Psoas muscle (tissue), 8 donors: ENCODE data around the gene SPECC1L. TPM values are rescaled to one million over a fixed set of nuclear protein-coding genes. Genes with fewer than 3 reads are reported as not detected.

ENCODE experiments used
- ATAC-seq, 4 donors: fragments of 200-7000 bp; cut with Tn5 transposase; one replicate each; pipeline ENCODE4 v1.9.1; 2020; ENCODE audit warnings: moderate library complexity in 3 of 4, mild to moderate bottlenecking in 2 of 4
- DNase-seq, 2 donors: peaks; one replicate each; pipeline ENCODE4 v3.0.0-alpha.2; 2020
- H3K27ac ChIP-seq: fragments of 200-600 bp; one replicate; pipeline ENCODE4 v1.8.0; 2022
- H3K27me3 ChIP-seq, 3 donors: fragments of 200-600 bp in 1 of 3; one replicate each; pipeline versions ENCODE4 v1.6.1 to v1.8.0; 2013 to 2022; ENCODE audit warnings: low read length in 2 of 3, mild to moderate bottlenecking in 2 of 3, moderate library complexity in 1 of 3; ENCODE audit not compliant: insufficient read depth in 3 of 3
- H3K36me3 ChIP-seq, 2 donors: fragments of 200-600 bp in 1 of 2; one replicate each; pipeline versions ENCODE4 v1.6.1 to v1.8.0; 2013 to 2022; ENCODE audit warnings: low read depth in 1 of 2, mild to moderate bottlenecking in 1 of 2, moderate library complexity in 1 of 2; ENCODE audit not compliant: insufficient read depth in 1 of 2
- H3K4me1 ChIP-seq: fragments of 200-600 bp; one replicate; pipeline ENCODE4 v1.8.0; 2022
- H3K4me3 ChIP-seq: fragments of 200-600 bp; one replicate; pipeline ENCODE4 v1.8.0; 2022; ENCODE audit warnings: mild to moderate bottlenecking
- H3K9me3 ChIP-seq: fragments of 200-600 bp; one replicate; pipeline ENCODE4 v1.8.0; 2022
- WGBS, 3 donors: extraction: QIAGEN DNeasy Blood & Tissue Kit; methylation state at CpG; one replicate each; pipeline versions ENCODE4 v1.1.6 to v1.1.7; 2013; 5-methylcytosine and 5-hydroxymethylcytosine counted together
- intact Hi-C, 2 donors: fragments of 100-400 bp; cut with DNase I; formaldehyde crosslinking; loops; one replicate each; pipeline versions ENCODE4 v1.11.0 to v1.14.2; 2022
- polyA plus RNA-seq, 3 donors: library from polyadenylated mRNA; stranded (reverse); fragments of 200-250 nt; gene quantifications; one replicate each; pipeline ENCODE4 v1.2.3, GENCODE V29; 2013
- total RNA-seq, 4 donors: library from RNA; stranded (reverse); fragmentation: NEBNext Ultra II Directional in 2 of 4; extraction: Animal tissue kit (Norgen Biotek cat#: 25700) in 2 of 4; gene quantifications; one replicate each; pipeline versions ENCODE4 v1.2.1 to v1.2.4, GENCODE V29; 2021 to 2023
- TF ChIP-seq, protein P1 (sequence below): fragments of 200-600 bp; IDR thresholded peaks from one replicate; pipeline ENCODE4 v1.8.0; 2022; ENCODE audit warnings: antibody characterized with exemption
- donor health status: healthy with polysubstance abuse.
- donor health status: DM: no; HTN: no; CAD: no; lungs with moderate emphysema.
- donor health status: Bipolar disorder and iron deficiency.
- donor health status: healthy.
- donor health status: DM: yes; HTN: yes; CAD: no.
- donor health status: DM: no; HTN: no; CAD: no.
- donor health status: DM: no; HTN: no; CAD: no.
- donor health status: DM: yes; HTN: yes; CAD: no.

Gene SPECC1L
- total and polyA plus RNA-seq, 7 donors: 6.8 to 29.9 (median 23.6) TPM

DNA sequence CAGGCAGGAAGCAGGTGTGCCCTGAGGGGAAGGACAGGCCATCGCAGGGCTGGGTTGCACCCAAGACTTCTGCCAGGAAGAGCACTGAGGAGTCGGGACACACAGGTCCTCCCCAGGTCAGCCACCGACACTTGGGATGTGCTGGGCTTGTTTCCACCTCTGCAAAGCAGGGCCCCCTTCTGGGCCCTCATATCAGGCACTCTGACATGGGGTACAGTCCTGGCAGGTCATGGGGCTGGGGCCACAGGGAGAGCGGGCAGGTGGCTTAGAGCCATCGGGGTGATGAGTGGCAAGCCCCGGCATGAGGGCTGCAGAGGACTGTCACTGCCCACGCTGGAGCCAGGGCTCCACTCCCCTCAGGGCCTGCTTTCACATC, 148.8 kb downstream of the SPECC1L start:
- Histone ChIP-seq H3K4me1 (peaks cover 16% of the 10 kb centered on the region), H3K9me3 (no peaks in the 10 kb centered on the region), H3K4me3 (no peak overlapping the region), H3K27me3 (peaks cover 0 to 5% (median 2%) of the 10 kb centered on the region in 3 donors), H3K27ac (no peak overlapping the region), H3K36me3 (peaks cover 0 to 31% of the 10 kb centered on the region in 2 donors)
- intact Hi-C loops: no loop called here
- TF ChIP-seq, protein P1, sequence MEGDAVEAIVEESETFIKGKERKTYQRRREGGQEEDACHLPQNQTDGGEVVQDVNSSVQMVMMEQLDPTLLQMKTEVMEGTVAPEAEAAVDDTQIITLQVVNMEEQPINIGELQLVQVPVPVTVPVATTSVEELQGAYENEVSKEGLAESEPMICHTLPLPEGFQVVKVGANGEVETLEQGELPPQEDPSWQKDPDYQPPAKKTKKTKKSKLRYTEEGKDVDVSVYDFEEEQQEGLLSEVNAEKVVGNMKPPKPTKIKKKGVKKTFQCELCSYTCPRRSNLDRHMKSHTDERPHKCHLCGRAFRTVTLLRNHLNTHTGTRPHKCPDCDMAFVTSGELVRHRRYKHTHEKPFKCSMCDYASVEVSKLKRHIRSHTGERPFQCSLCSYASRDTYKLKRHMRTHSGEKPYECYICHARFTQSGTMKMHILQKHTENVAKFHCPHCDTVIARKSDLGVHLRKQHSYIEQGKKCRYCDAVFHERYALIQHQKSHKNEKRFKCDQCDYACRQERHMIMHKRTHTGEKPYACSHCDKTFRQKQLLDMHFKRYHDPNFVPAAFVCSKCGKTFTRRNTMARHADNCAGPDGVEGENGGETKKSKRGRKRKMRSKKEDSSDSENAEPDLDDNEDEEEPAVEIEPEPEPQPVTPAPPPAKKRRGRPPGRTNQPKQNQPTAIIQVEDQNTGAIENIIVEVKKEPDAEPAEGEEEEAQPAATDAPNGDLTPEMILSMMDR: no peak
- WGBS, 3 donors: 44 to 56% (median 47%) methylated on average over 7 of the region's 7 CpGs
- ATAC-seq: no peak
- peak in 1 of 2 donors; percentile 48 for DNase-seq

- Histone ChIP-seq H3K27ac (no peak overlapping the region), H3K36me3 (peaks cover 0 to 23% of the 10 kb centered on the region in 2 donors), H3K4me3 (no peak overlapping the region), H3K4me1 (peaks cover 16% of the 10 kb centered on the region), H3K27me3 (peaks cover 0 to 10% (median 4%) of the 10 kb centered on the region in 3 donors), H3K9me3 (no peaks in the 10 kb centered on the region)
- intact Hi-C loops: loop anchor here (5.0 to 10.0 kb wide), 3 partner anchors 82 to 337 kb away; no protein-coding TSS in a partner anchor
- TF ChIP-seq, protein P1: no peak
- ATAC-seq (peak; percentile 6 to 51 (median 42)), DNase-seq (peak in 1 of 2 donors; percentile 57)
- WGBS, 3 donors: 21 to 25% (median 22%) methylated on average over 18 of the region's 18 CpGs
Observed at GRCh38 chr22:24420072-24420976, 149.7 kb downstream of the SPECC1L start.

GRCh38 chr22:24420977-24421343, 150.3 kb downstream of the SPECC1L start:
- Histone ChIP-seq H3K9me3 (no peaks in the 10 kb centered on the region), H3K36me3 (peaks cover 0 to 17% of the 10 kb centered on the region in 2 donors), H3K4me3 (no peak overlapping the region), H3K27me3 (peaks cover 0 to 10% (median 4%) of the 10 kb centered on the region in 3 donors), H3K4me1 (peaks cover 16% of the 10 kb centered on the region), H3K27ac (no peak overlapping the region)
- 50 to 54% (median 50%) methylated on average over 11 of the region's 11 CpGs for WGBS, 3 donors
- TF ChIP-seq, protein P1: no peak
- intact Hi-C loops: loop anchor here (5.0 to 10.0 kb wide), 3 partner anchors 81 to 336 kb away; no protein-coding TSS in a partner anchor
- DNase-seq: no peak
- ATAC-seq: no peak

GRCh38 chr22:24421428-24421931, 150.8 kb downstream of the SPECC1L start:
- peaks cover 0 to 14% of the 10 kb centered on the region in 2 donors for H3K36me3 ChIP-seq
- DNase-seq (peak in 1 of 2 donors; percentile 49), ATAC-seq (no peak)
- no peak overlapping the region for H3K4me3 ChIP-seq
- peaks cover 0 to 10% (median 4%) of the 10 kb centered on the region in 3 donors for H3K27me3 ChIP-seq
- TF ChIP-seq, protein P1: no peak
- intact Hi-C loops: loop anchor here (5.0 to 10.0 kb wide), 3 partner anchors 81 to 336 kb away; no protein-coding TSS in a partner anchor
- no peak overlapping the region for H3K27ac ChIP-seq
- 43 to 46% (median 45%) methylated on average over 9 of the region's 9 CpGs for WGBS, 3 donors
- H3K4me1 ChIP-seq: peaks cover 16% of the 10 kb centered on the region
- H3K9me3 ChIP-seq: no peaks in the 10 kb centered on the region
